Coronary artery (tissue), 2 donors: ENCODE data around the gene BTBD9.

ENCODE experiments used
- DNase-seq: peaks from one replicate; pipeline ENCODE4 v3.0.0-alpha.2; 2017; ENCODE audit warnings: low spot score
- H3K27ac ChIP-seq, 2 donors: fragments of 200-600 bp; sonication (generic); one replicate each; pipeline ENCODE4 v1.5.1; 2016 to 2019
- H3K4me3 ChIP-seq: fragments of 200-600 bp; sonication (generic); 2 replicates; pipeline ENCODE4 v1.5.1; 2016; ENCODE audit warnings: mild to moderate bottlenecking, moderate library complexity
- CTCF ChIP-seq: fragments of 200-600 bp; sonication (generic); IDR thresholded peaks from one replicate; pipeline ENCODE4 v1.5.1; 2019; ENCODE audit warnings: antibody characterized with exemption

BTBD9 gene

GRCh38 chr6:38588631-38589366 is 50.9 kb downstream of the BTBD9 start:
- TF ChIP-seq CTCF = no peak
- no peak overlapping the region for H3K4me3 ChIP-seq
- no peak overlapping the region for H3K27ac ChIP-seq
- no peak for DNase-seq

GRCh38 chr6:38587766-38588362 is 51.9 kb downstream of the BTBD9 start:
- Histone ChIP-seq H3K4me3 (no peak overlapping the region), H3K27ac (no peak overlapping the region)
- no peak for TF ChIP-seq CTCF
- DNase-seq = no peak

GRCh38 chr6:38586992-38587391 is 52.7 kb downstream of the BTBD9 start:
- Histone ChIP-seq H3K27ac (no peak overlapping the region), H3K4me3 (no peak overlapping the region)
- DNase-seq = no peak
- no peak for TF ChIP-seq CTCF

GRCh38 chr6:38584731-38585130 is 55.0 kb downstream of the BTBD9 start:
- Histone ChIP-seq H3K27ac (no peak overlapping the region), H3K4me3 (no peak overlapping the region)
- DNase-seq = no peak
- no peak for TF ChIP-seq CTCF

GRCh38 chr6:38583523-38583922 is 56.2 kb downstream of the BTBD9 start:
- DNase-seq = no peak
- no peak for TF ChIP-seq CTCF
- Histone ChIP-seq H3K4me3 (no peak overlapping the region), H3K27ac (no peak overlapping the region)

GRCh38 chr6:38580030-38580429 is 59.7 kb downstream of the BTBD9 start:
- no peak for DNase-seq
- TF ChIP-seq CTCF = no peak
- no peak overlapping the region for H3K27ac ChIP-seq
- H3K4me3 ChIP-seq = no peak overlapping the region

- H3K27ac ChIP-seq = no peak overlapping the region
- DNase-seq = no peak
- no peak overlapping the region for H3K4me3 ChIP-seq
- no peak for TF ChIP-seq CTCF
Measured at GRCh38 chr6:38579010-38579628, 60.6 kb downstream of the BTBD9 start.
